22Rv1 (cell line): Measurements from ENCODE around the gene KRT4.
"Not testable (repeated sequence)": the region's sequence is repeated elsewhere in the genome, so short reads cannot be mapped to it uniquely, and the experiment has no call there.

Experiments
- H3K27ac ChIP-seq: fragments of 450-650 bp; 2 replicates; pipeline ENCODE4 v1.5.1; 2017
- ZFX ChIP-seq: fragments of 450-650 bp; IDR thresholded peaks from 2 replicates; pipeline ENCODE4 v1.6.1; 2017; ENCODE audit warnings: antibody characterized with exemption, borderline replicate concordance
- TF ChIP-seq, protein P1 (sequence below): fragments of 450-650 bp; IDR thresholded peaks from 2 replicates; pipeline ENCODE4 v1.5.1; 2017; ENCODE audit warnings: mild to moderate bottlenecking

KRT4 gene

DNA sequence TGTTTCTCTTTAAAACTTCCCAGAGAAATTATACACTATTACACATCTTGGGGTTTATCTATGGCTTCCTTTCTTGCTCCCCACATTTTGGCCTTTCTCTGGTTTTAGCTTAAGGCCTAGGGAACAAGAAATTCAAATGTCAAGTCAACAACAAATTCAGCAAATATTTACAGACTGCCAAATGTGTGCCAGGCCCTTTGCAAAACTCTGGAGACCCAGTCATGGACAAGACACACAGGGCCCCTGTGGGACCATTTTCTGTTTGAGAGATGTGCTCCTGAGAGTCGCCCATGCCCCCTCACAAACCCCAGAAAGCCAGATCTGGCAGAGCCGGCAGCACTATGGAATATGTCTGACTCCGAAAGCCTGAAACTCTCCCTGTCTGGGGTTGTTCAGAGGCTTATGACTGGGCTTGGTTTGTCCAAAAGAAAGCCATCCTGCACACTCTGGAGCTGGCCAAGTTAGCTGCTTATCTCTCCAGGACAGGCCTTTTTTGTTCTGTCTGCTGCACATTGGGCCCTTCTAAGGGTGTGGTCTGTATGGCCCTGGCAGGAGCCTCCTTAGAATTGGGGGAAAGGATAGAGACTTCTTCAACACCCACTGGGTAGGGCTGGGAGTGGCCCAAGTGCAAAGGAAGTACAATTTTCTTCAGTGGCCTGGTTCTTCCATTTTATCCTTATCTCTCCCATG lies 16.9 kb downstream of the KRT4 start:
- TF ChIP-seq ZFX, result no peak
- TF ChIP-seq, protein P1, sequence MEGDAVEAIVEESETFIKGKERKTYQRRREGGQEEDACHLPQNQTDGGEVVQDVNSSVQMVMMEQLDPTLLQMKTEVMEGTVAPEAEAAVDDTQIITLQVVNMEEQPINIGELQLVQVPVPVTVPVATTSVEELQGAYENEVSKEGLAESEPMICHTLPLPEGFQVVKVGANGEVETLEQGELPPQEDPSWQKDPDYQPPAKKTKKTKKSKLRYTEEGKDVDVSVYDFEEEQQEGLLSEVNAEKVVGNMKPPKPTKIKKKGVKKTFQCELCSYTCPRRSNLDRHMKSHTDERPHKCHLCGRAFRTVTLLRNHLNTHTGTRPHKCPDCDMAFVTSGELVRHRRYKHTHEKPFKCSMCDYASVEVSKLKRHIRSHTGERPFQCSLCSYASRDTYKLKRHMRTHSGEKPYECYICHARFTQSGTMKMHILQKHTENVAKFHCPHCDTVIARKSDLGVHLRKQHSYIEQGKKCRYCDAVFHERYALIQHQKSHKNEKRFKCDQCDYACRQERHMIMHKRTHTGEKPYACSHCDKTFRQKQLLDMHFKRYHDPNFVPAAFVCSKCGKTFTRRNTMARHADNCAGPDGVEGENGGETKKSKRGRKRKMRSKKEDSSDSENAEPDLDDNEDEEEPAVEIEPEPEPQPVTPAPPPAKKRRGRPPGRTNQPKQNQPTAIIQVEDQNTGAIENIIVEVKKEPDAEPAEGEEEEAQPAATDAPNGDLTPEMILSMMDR, result no peak
- H3K27ac ChIP-seq, result no peak overlapping the region

GRCh38 chr12:52796429-52796794 lies 17.5 kb downstream of the KRT4 start:
- no peak overlapping the region for H3K27ac ChIP-seq
- TF ChIP-seq, protein P1, result no peak
- TF ChIP-seq ZFX, result no peak

DNA sequence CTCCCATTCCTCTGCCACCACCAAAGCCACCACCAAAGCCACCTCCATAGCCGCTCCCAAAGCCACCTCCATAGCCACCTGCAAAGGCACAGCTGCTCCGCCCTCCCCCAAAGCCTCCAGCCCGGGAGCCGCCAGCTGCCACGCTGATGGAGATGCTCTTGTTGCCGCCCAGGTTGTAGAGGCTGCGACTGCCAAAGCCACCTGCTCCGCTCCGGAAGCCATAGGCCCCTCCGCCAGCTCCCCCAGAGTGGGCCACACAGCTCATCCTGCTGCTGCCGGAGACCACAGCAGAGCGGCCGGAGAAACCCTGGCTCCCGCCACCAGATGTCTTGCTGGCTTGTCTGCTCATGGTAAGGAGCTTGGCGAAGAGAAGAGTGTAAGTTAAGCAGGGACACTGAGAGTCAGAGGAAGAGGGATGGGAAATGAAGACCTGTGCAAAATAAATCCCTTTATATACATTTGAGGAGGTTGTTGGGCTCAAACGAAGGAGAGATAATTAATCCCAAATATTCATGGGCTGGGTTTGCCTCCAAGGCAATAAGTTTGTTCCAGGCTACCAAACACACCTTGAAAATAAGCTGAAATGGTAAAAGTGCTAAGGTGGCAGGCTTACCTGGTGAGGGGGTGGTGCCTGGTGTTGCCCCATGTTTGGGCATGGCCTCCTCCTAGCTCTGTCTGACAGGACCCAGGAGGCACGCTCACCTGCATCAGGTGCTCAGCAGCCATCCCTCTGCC lies 18.1 kb downstream of the KRT4 start, which contains the start of gene KRT3:
Gene KRT3 (minus strand): TSS at position 424 of the 735 bp plus-strand sequence. CDS start 75 bp downstream, at position 349.
- TF ChIP-seq, protein P1, result no peak
- H3K27ac ChIP-seq, result no peak within 1 kb of the TSS

DNA sequence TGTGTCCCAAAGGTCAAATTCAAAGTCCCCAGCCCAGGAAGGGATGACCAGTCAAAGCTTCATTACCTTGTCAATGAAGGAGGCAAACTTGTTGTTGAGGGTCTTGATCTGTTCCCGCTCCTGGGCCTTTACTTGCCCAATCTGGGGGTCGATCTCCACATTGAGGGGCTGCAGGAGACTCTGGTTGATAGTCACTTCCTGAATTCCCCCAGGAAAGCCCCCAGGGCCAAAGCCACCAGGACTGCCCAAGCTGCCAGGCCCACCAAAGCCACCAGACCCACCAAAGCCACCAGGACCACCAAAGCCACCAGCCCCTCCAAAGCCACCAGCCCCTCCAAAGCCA lies 18.6 kb downstream of the KRT4 start:
- not testable (repeated sequence) for H3K27ac ChIP-seq

DNA sequence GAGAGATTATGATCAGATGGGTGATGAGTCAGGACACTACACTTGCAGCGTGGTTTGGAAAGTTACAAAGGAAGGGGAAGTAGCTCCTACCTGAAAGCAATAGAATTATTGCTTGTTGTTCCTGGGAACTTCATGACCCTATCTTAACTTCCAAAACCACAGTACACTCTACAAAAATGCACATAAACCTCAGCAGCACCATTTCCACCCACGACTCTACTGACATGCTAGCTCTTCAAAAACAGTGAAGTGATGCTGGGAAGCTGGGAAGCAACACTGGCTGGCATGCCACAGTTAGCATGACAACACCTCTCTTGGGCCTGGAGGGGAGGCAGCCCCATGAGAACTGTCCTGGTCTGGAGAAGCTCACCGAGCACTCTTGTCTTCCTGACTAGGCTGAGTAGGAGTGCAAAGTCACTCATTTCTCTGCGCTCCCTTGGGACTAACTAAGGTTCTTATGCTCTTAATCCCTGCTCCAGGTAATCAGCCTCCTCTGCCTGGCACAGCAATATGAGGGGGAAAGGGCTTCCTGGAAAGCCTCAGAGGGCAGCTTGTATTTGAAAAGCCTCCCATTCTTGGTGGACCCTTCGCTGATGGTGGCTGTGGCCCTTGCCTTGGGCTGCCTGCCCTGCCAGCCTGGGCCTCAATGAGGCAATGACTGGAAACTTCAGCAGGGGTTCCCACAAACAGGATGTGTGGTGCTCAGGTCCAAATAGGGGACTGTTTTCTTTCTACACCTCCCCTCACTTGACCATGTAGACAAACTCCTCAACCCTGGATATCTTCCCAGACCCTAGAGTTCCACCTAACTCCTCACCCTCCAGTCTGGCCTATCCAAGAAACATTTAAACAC lies 19.2 kb downstream of the KRT4 start:
- H3K27ac ChIP-seq, result no peak overlapping the region
- no peak for TF ChIP-seq ZFX
- TF ChIP-seq, protein P1, result no peak

DNA sequence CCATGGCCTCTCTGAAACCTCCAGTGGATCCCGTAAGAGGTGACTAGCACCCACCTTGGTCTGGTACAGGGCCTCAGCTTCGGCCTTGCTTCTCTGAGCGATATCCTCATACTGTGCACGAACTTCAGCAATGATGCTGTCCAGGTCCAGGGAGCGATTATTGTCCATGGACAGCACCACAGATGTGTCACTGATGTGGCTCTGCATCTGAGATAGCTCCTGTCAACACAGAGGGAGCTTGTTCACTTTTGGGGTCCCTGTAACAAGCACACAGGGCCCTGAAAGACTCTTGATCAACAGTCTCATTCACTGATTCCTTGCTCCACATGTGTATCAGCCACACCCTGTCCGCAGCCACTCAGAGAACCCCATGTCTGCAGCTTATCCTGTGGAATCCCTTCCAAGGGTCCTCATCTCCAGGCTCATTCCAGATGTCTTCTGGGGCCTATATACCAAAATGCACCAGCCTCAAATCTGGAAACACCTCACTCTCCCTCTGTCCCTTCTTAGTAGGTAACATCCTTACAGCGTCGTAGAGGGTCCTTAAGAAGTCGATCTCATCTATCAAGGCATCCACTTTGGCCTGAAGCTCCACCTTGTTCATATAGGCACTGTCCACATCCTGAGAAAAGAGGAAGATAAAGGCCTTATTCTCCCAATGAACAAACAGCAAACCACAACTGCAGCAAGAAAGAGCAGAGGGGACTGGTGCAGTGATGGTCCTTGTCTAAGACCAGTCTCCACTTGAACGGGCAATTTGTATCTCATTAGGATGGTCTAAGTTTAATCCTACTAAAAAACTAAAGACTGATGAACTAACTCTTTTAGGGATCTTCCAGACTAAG lies 21.5 kb downstream of the KRT4 start:
- H3K27ac ChIP-seq, result no peak overlapping the region
- no peak for TF ChIP-seq ZFX
- TF ChIP-seq, protein P1, result no peak
